HCT116 (cell line): ENCODE measurements around the gene ANKRD6. TPM values are rescaled to one million over a fixed set of nuclear protein-coding genes. Genes with fewer than 3 reads are reported as not detected.

Experiments used
- ATAC-seq: fragments of 200-7000 bp; cut with Tn5 transposase; 2 replicates; pipeline ENCODE4 v1.9.1; 2020; ENCODE audit warnings: mild to moderate bottlenecking, moderate library complexity
- BruUV-seq: library from RNA; stranded (reverse); fragments of 400-500 nt; replicated peaks from 2 replicates; lab custom pipeline; 2021; lab: Mats Ljungman, UMichigan
- CTCF ChIA-PET: fragments of 300-600 bp; sonication (Branson Sonifier 250); formaldehyde crosslinking; loops from one replicate; lab custom pipeline; 2021; ENCODE audit warnings: antibody characterized with exemption; lab: Charles Lee
- POLR2A ChIA-PET: fragments of 300-600, 350-600 bp; sonication (Branson Sonifier 250); formaldehyde crosslinking; loops from one replicate; lab custom pipeline; 2021; ENCODE audit warnings: antibody characterized with exemption; lab: Charles Lee
- RAD21 ChIA-PET, 2 experiments: fragments of 300-600 bp; sonication (Branson Sonifier 250); formaldehyde crosslinking; loops; one replicate each; lab custom pipeline; 2023; ENCODE audit warnings: low total read pairs in 2 of 2; ENCODE audit not compliant: uncharacterized antibody in 2 of 2, unreplicated experiment in 2 of 2, low non-redundant PET in 1 of 2; lab: Charles Lee
- DNase-seq: peaks from one replicate; pipeline ENCODE4 v3.0.0-alpha.2; 2010; ENCODE audit warnings: low read depth, low spot score
- H2AFZ ChIP-seq: fragments of 200-600 bp; shearing (Covaris generic), sonication (generic); 2 replicates; pipeline ENCODE4 v1.6.1; 2017; ENCODE audit warnings: low read depth, mixed run types, mixed read lengths, antibody characterized with exemption, low read length; ENCODE audit not compliant: poor library complexity, severe bottlenecking
- H3K27ac ChIP-seq: 2 replicates; pipeline ENCODE4 v1.5.1; 2012; ENCODE audit warnings: low read depth, low read length
- H3K27me3 ChIP-seq: fragments of 200-600 bp; sonication (generic); 2 replicates; pipeline ENCODE4 v1.6.1; 2016; ENCODE audit warnings: mixed run types, low read length, mixed read lengths; ENCODE audit not compliant: insufficient read depth
- H3K36me3 ChIP-seq, 2 experiments: fragments of 200-500 bp in 1 of 2; fragments of 200-600 bp in 1 of 2; sonication (Bioruptor generic) in 1 of 2; sonication (generic) in 1 of 2; 2 replicates each; pipeline versions ENCODE4 v1.5.1 to v1.6.1; 2014 to 2016; ENCODE audit warnings: low read length in 2 of 2, inconsistent platforms in 1 of 2, mixed read lengths in 1 of 2, mixed run types in 1 of 2; ENCODE audit not compliant: insufficient read depth in 2 of 2, control insufficient read depth in 1 of 2
- H3K4me1 ChIP-seq, 2 experiments: fragments of 200-600 bp in 1 of 2; sonication (generic) in 1 of 2; 2 replicates each; pipeline versions ENCODE4 v1.5.1 to v1.6.1; 2012 to 2017; ENCODE audit warnings: low read length in 2 of 2, inconsistent platforms in 1 of 2, mild to moderate bottlenecking in 1 of 2, mixed read lengths in 1 of 2, mixed run types in 1 of 2, moderate library complexity in 1 of 2; ENCODE audit not compliant: insufficient read depth in 2 of 2, control insufficient read depth in 1 of 2
- H3K4me2 ChIP-seq: fragments of 200-600 bp; sonication (generic); 2 replicates; pipeline ENCODE4 v1.6.1; 2017; ENCODE audit warnings: mixed run types, low read length, mixed read lengths
- H3K4me3 ChIP-seq, 2 experiments: fragments of 200-600 bp in 1 of 2; sonication (generic) in 1 of 2; replicated peaks in 1 of 2; 2 replicates each; pipeline ENCODE4 v1.5.1; 2011 to 2016; ENCODE audit warnings: low read length in 2 of 2, control low read depth in 1 of 2, low read depth in 1 of 2, mild to moderate bottlenecking in 1 of 2, mixed read lengths in 1 of 2, mixed run types in 1 of 2
- H3K79me2 ChIP-seq: fragments of 200-600 bp; sonication (generic); 2 replicates; pipeline ENCODE4 v1.6.1; 2017; ENCODE audit warnings: mild to moderate bottlenecking, mixed run types, low read length, moderate library complexity, mixed read lengths; ENCODE audit not compliant: insufficient read depth
- H3K9ac ChIP-seq: fragments of 200-600 bp; sonication (generic); 2 replicates; pipeline ENCODE4 v1.6.1; 2016; ENCODE audit warnings: low read length, mixed read lengths
- H3K9me2 ChIP-seq: fragments of 200-600 bp; sonication (generic), shearing (Covaris generic); 2 replicates; pipeline ENCODE4 v1.6.1; 2017; ENCODE audit warnings: mixed run types, mild to moderate bottlenecking, moderate library complexity; ENCODE audit not compliant: insufficient read depth
- H3K9me3 ChIP-seq, 2 experiments: fragments of 200-500 bp in 1 of 2; fragments of 200-600 bp in 1 of 2; sonication (Bioruptor generic) in 1 of 2; sonication (generic) in 1 of 2; 2 replicates each; pipeline ENCODE4 v1.6.1; 2014 to 2017; ENCODE audit warnings: low read length in 2 of 2, mixed read lengths in 2 of 2, inconsistent platforms in 1 of 2, low read depth in 1 of 2, mild to moderate bottlenecking in 1 of 2, mixed run types in 1 of 2, moderate library complexity in 1 of 2; ENCODE audit not compliant: control insufficient read depth in 1 of 2, insufficient read depth in 1 of 2
- H4K20me1 ChIP-seq: fragments of 200-600 bp; sonication (generic), shearing (Covaris generic); 2 replicates; pipeline ENCODE4 v1.6.1; 2017; ENCODE audit warnings: mixed run types, mild to moderate bottlenecking, moderate library complexity; ENCODE audit not compliant: insufficient read depth
- ATF3 ChIP-seq: IDR thresholded peaks from 2 replicates; pipeline ENCODE4 v1.6.1; 2012
- CBX3 ChIP-seq: IDR thresholded peaks from 2 replicates; pipeline ENCODE4 v1.6.1; 2012; ENCODE audit warnings: low read depth
- CEBPB ChIP-seq: IDR thresholded peaks from 2 replicates; pipeline ENCODE4 v1.6.1; 2012; ENCODE audit warnings: low read depth
- CTCF ChIP-seq, 3 experiments: fragments of 200-600 bp in 1 of 3; sonication (generic) in 1 of 3; IDR thresholded peaks in 2 of 3; conservative IDR thresholded peaks in 1 of 3; 2 replicates each; pipeline ENCODE4 v1.5.1; 2012 to 2017; ENCODE audit warnings: low read depth in 2 of 3, low read length in 2 of 3, antibody characterized with exemption in 1 of 3, borderline replicate concordance in 1 of 3, control low read depth in 1 of 3, mild to moderate bottlenecking in 1 of 3, mixed read lengths in 1 of 3, mixed run types in 1 of 3, moderate library complexity in 1 of 3; ENCODE audit not compliant: insufficient read depth in 1 of 3
- EGR1 ChIP-seq: IDR thresholded peaks from 2 replicates; pipeline ENCODE4 v1.6.1; 2012; ENCODE audit warnings: low read depth
- ELF1 ChIP-seq: IDR thresholded peaks from 2 replicates; pipeline ENCODE4 v1.6.1; 2012; ENCODE audit warnings: low read depth, borderline replicate concordance
- EZH2 ChIP-seq: fragments of 200-600 bp; sonication (generic); IDR thresholded peaks from 2 replicates; pipeline ENCODE4 v1.6.1; 2017; ENCODE audit warnings: antibody characterized with exemption, mixed run types
- FOSL1 ChIP-seq: IDR thresholded peaks from 2 replicates; pipeline ENCODE4 v1.6.1; 2012; ENCODE audit warnings: low read depth
- JUND ChIP-seq: IDR thresholded peaks from 2 replicates; pipeline ENCODE4 v1.6.1; 2012
- MAX ChIP-seq: IDR thresholded peaks from 2 replicates; pipeline ENCODE4 v1.6.1; 2012
- POLR2AphosphoS5 ChIP-seq: IDR thresholded peaks from 2 replicates; pipeline ENCODE4 v1.6.1; 2011; ENCODE audit warnings: mild to moderate bottlenecking, low read depth, low read length, moderate library complexity
- RAD21 ChIP-seq: IDR thresholded peaks from 2 replicates; pipeline ENCODE4 v1.6.1; 2012; ENCODE audit warnings: low read depth, mild to moderate bottlenecking
- SP1 ChIP-seq: IDR thresholded peaks from 2 replicates; pipeline ENCODE4 v1.6.1; 2012; ENCODE audit warnings: low read depth
- SRF ChIP-seq: IDR thresholded peaks from 2 replicates; pipeline ENCODE4 v1.6.1; 2012; ENCODE audit warnings: low read depth
- TCF7L2 ChIP-seq: IDR thresholded peaks from 2 replicates; pipeline ENCODE4 v1.7.0; 2011; ENCODE audit warnings: borderline replicate concordance, inconsistent platforms; ENCODE audit not compliant: insufficient read depth, insufficient read length; ENCODE audit errors: extremely low read depth
- YY1 ChIP-seq: IDR thresholded peaks from 2 replicates; pipeline ENCODE4 v1.6.1; 2011; ENCODE audit warnings: low read length, low read depth, moderate library complexity, mild to moderate bottlenecking; ENCODE audit not compliant: insufficient replicate concordance; ENCODE audit errors: extremely low read depth
- ZBTB33 ChIP-seq: IDR thresholded peaks from 2 replicates; pipeline ENCODE4 v1.6.1; 2011; ENCODE audit warnings: mild to moderate bottlenecking, low read length, moderate library complexity; ENCODE audit not compliant: insufficient replicate concordance; ENCODE audit errors: extremely low read depth
- ZFX ChIP-seq: fragments of 450-650 bp; IDR thresholded peaks from 2 replicates; pipeline ENCODE4 v1.6.1; 2017
- ZNF274 ChIP-seq: fragments of 200-500 bp; sonication (Bioruptor generic); IDR thresholded peaks from 2 replicates; pipeline ENCODE4 v1.6.1; 2014; ENCODE audit warnings: mild to moderate bottlenecking, low read depth, low read length, inconsistent platforms
- intact Hi-C: fragments of 100-400 bp; cut with micrococcal nuclease; formaldehyde crosslinking; loops from 2 replicates; pipeline ENCODE4 v1.10.0; 2022
- total RNA-seq: library from RNA; stranded (reverse); gene quantifications from one replicate; pipeline ENCODE4 v1.2.1, GENCODE V29; 2021; ENCODE audit not compliant: unreplicated experiment

Gene ANKRD6
- total RNA-seq, 1 experiment from 2014 or later = 9.9 TPM

- TF ChIP-seq CBX3 = no peak
- TF ChIP-seq CTCF (IDR thresholded peaks at IDR 0.05 in 2 of 3, conservative IDR thresholded peaks at IDR 0.05 in 1 of 3; ENCODE audit: borderline replicate concordance in 1 of 3, insufficient read depth in 1 of 3, low read depth in 2 of 3, low read length in 2 of 3) = no peak
- TF ChIP-seq TCF7L2 = no peak
- TF ChIP-seq FOSL1 = no peak
- TF ChIP-seq CEBPB = no peak
- no peak for TF ChIP-seq ZNF274
- no peak for TF ChIP-seq SP1
- no peak for TF ChIP-seq ATF3
Observed at GRCh38 chr6:89481695-89482094, 48.7 kb downstream of the ANKRD6 start (continued).

GRCh38 chr6:89482126-89482525, 49.2 kb downstream of the ANKRD6 start:
- Histone ChIP-seq H3K4me3 (no peak overlapping the region), H3K27me3 (no peaks in the 10 kb centered on the region), H3K27ac (no peak overlapping the region), H4K20me1 (no peaks in the 10 kb centered on the region), H3K9ac (no peak overlapping the region), H3K36me3 (no peaks in the 10 kb centered on the region), H3K4me2 (no peak overlapping the region), H2AFZ (no peak overlapping the region), H3K9me3 (no peaks in the 10 kb centered on the region), H3K79me2 (no peaks in the 10 kb centered on the region), H3K9me2 (no peaks in the 10 kb centered on the region), H3K4me1 (no peaks in the 10 kb centered on the region)
- RAD21 ChIA-PET = no interaction called here
- CTCF ChIA-PET = no interaction called here
- ATAC-seq (no peak), DNase-seq (no peak)
- POLR2A ChIA-PET = no interaction called here
- BruUV-seq = no TSS peak
- intact Hi-C loops = no loop called here
- TF ChIP-seq YY1 (no peak), CTCF (IDR thresholded peaks at IDR 0.05 in 2 of 3, conservative IDR thresholded peaks at IDR 0.05 in 1 of 3; ENCODE audit: borderline replicate concordance in 1 of 3, insufficient read depth in 1 of 3, low read depth in 2 of 3, low read length in 2 of 3) (no peak), CBX3 (no peak), ZBTB33 (no peak), EZH2 (no peak), MAX (no peak), JUND (no peak), ELF1 (no peak), SRF (no peak), POLR2AphosphoS5 (no peak), RAD21 (no peak), ZFX (no peak), ATF3 (no peak), EGR1 (no peak)
